K562 (cell line): ENCODE data around the gene ZNF48. TPM values are rescaled to one million over a fixed set of nuclear protein-coding genes. Genes with fewer than 3 reads are reported as not detected.
A peak's percentile ranks its signal among the peaks of the same experiment; 100 is the strongest.

ENCODE experiments used
- ARID4B ChIP-seq: sonication (generic); formaldehyde crosslinking; IDR thresholded peaks from 2 replicates; pipeline ENCODE4 v1.8.0; 2022; ENCODE audit warnings: mild to moderate bottlenecking, missing genetic modification reagents
- DACH1 ChIP-seq: fragments of 450-650 bp; IDR thresholded peaks from 2 replicates; pipeline ENCODE4 v1.6.1; 2018; ENCODE audit not compliant: partially characterized antibody
- HCFC1 ChIP-seq: IDR thresholded peaks from 2 replicates; pipeline ENCODE4 v1.6.1; 2012; ENCODE audit warnings: low read depth, low read length, improper control_type of control experiment
- POLR2G ChIP-seq: fragments of 200-400 bp; formaldehyde crosslinking; IDR thresholded peaks from 2 replicates; pipeline ENCODE4 v1.6.1; 2017; ENCODE audit warnings: low read depth, mild to moderate bottlenecking, antibody characterized with exemption, low read length, moderate library complexity
- RBBP5 ChIP-seq: fragments of 200-600 bp; sonication (generic); IDR thresholded peaks from 2 replicates; pipeline ENCODE4 v1.6.1; 2012; ENCODE audit warnings: borderline replicate concordance, mild to moderate bottlenecking, low read length, control low read depth, inconsistent platforms; ENCODE audit not compliant: insufficient read depth, poor library complexity, severe bottlenecking
- UBTF ChIP-seq, 2 experiments: IDR thresholded peaks; 2 replicates each; pipeline ENCODE4 v1.6.1; 2012; ENCODE audit warnings: improper control_type of control experiment in 2 of 2, low read depth in 2 of 2, low read length in 2 of 2, borderline replicate concordance in 1 of 2
- ZBTB1 ChIP-seq: sonication (generic); formaldehyde crosslinking; IDR thresholded peaks from 2 replicates; pipeline ENCODE4 v1.8.1; 2023; ENCODE audit warnings: missing genetic modification reagents, low read depth, mild to moderate bottlenecking, borderline replicate concordance
- ZBTB11 ChIP-seq, 3 experiments: fragments of 200-800 bp in 1 of 3; fragments of 250-450 bp in 1 of 3; fragments of 450-650 bp in 1 of 3; sonication (Bioruptor Pico) in 1 of 3; sonication (Bioruptor generic) in 1 of 3; formaldehyde crosslinking in 1 of 3; IDR thresholded peaks; 2 replicates each; pipeline versions ENCODE4 v1.6.1 to v1.8.0; 2016 to 2022; ENCODE audit warnings: mild to moderate bottlenecking in 2 of 3, missing genetic modification characterization in 2 of 3, missing compliant biosample characterization in 1 of 3, moderate library complexity in 1 of 3
- ZNF384 ChIP-seq: IDR thresholded peaks from 2 replicates; pipeline ENCODE4 v1.6.1; 2012; ENCODE audit warnings: low read depth, low read length, improper control_type of control experiment
- ZNF518B ChIP-seq: fragments of 250-450 bp; sonication (Bioruptor Pico); IDR thresholded peaks from 2 replicates; pipeline ENCODE4 v1.5.0; 2021; ENCODE audit warnings: mild to moderate bottlenecking, moderate library complexity
- polyA plus RNA-seq, 8 experiments: library from polyadenylated mRNA; depleted of rRNA in 4 of 8; stranded (reverse) in 5 of 8; unstranded in 3 of 8; fragments of >200 nt; fragmentation: Nextera tagmentation in 2 of 8; fragmentation: Illumina TruSeq in 1 of 8; extraction: Ambion mirVana in 2 of 8; extraction: Trizol in 1 of 8; gene quantifications; 2 replicates each; pipeline versions ENCODE4 v1.2.1 to v1.2.3, GENCODE V29; 2011 to 2014; ENCODE audit warnings: inconsistent platforms in 1 of 8, missing spikeins in 1 of 8
- total RNA-seq, 7 experiments: library from RNA; depleted of rRNA in 6 of 7; stranded (reverse); fragments of >200 nt in 6 of 7; fragmentation: Illumina TruSeq in 2 of 7; extraction: Trizol in 2 of 7; gene quantifications; 2 replicates each; pipeline versions ENCODE4 v1.2.1 to v1.2.3, GENCODE V29; 2011 to 2021; ENCODE audit warnings: low replicate concordance in 1 of 7

ZNF48 gene
- total and polyA plus RNA-seq, 9 of the 15 experiments (the other 6 are each of a cell fraction or from before 2014, with no cell fraction given), result 0.38 to 11.6 (median 4.7) TPM

- peak; percentile 53 to 80; a peak in 1 of 4 replicates for TF ChIP-seq UBTF (IDR thresholded peaks at IDR 0.05; ENCODE audit: borderline replicate concordance in 1 of 2, low read depth in 2 of 2, low read length in 2 of 2)
- peak; percentile 93; the same call in 1 of the 2 replicates for TF ChIP-seq ZBTB1
- TF ChIP-seq ZBTB11 (CRISPR knock-in tag; IDR thresholded peaks at IDR 0.05), result peak in 1 of 3 experiments; percentile 77; a peak in 2 of 6 replicates
- peak; percentile 76 for TF ChIP-seq ARID4B (CRISPR knock-in tag)
- TF ChIP-seq ZNF384, result no peak
- peak; percentile 84 for TF ChIP-seq HCFC1
- TF ChIP-seq ZNF518B, result no peak
- peak; percentile 55 for TF ChIP-seq RBBP5
- TF ChIP-seq POLR2G, result peak; percentile 84
- TF ChIP-seq DACH1, result peak; percentile 18
Observed at GRCh38 chr16:30395155-30395991, at the start of gene ZNF48 (continued).
